Smooth muscle cell (in vitro differentiated cells): ENCODE measurements around the gene ARID4A. TPM values are rescaled to one million over a fixed set of nuclear protein-coding genes. Genes with fewer than 3 reads are reported as not detected.
"Not testable (repeated sequence)": the region's sequence is repeated elsewhere in the genome, so short reads cannot be mapped to it uniquely, and the experiment has no call there.

ENCODE experiments used
- DNase-seq: peaks from one replicate; lab custom pipeline; 2025; ENCODE audit not compliant: unreplicated experiment; lab: John Stamatoyannopoulos, UW
- H2AFZ ChIP-seq: fragments of 200-600 bp; sonication (generic); 2 replicates; pipeline ENCODE4 v1.6.0; 2016; ENCODE audit warnings: antibody characterized with exemption, low read depth, mild to moderate bottlenecking
- H3F3A ChIP-seq: fragments of 200-600 bp; sonication (generic); 2 replicates; pipeline ENCODE4 v1.6.0; 2017; ENCODE audit warnings: antibody characterized with exemption, low read depth
- H3K27ac ChIP-seq: fragments of 200-600 bp; sonication (generic); 2 replicates; pipeline ENCODE4 v1.5.1; 2016; ENCODE audit warnings: low read depth, mild to moderate bottlenecking
- H3K27me3 ChIP-seq: fragments of 200-600 bp; sonication (generic); 2 replicates; pipeline ENCODE4 v1.6.1; 2016; ENCODE audit warnings: low read depth, mild to moderate bottlenecking
- H3K36me3 ChIP-seq: fragments of 200-600 bp; sonication (generic); 2 replicates; pipeline ENCODE4 v1.5.1; 2016; ENCODE audit warnings: low read depth
- H3K4me1 ChIP-seq: fragments of 200-600 bp; sonication (generic); 2 replicates; pipeline ENCODE4 v1.5.1; 2016; ENCODE audit warnings: low read depth
- H3K4me2 ChIP-seq: fragments of 200-600 bp; sonication (generic); 2 replicates; pipeline ENCODE4 v1.6.0; 2016; ENCODE audit warnings: mild to moderate bottlenecking
- H3K4me3 ChIP-seq: fragments of 200-600 bp; sonication (generic); 2 replicates; pipeline ENCODE4 v1.5.1; 2016; ENCODE audit warnings: mild to moderate bottlenecking
- H3K79me2 ChIP-seq: fragments of 200-600 bp; sonication (generic); 2 replicates; pipeline ENCODE4 v1.6.0; 2016; ENCODE audit warnings: low read depth, mild to moderate bottlenecking
- H3K9ac ChIP-seq: fragments of 200-600 bp; sonication (generic); 2 replicates; pipeline ENCODE4 v1.6.0; 2016; ENCODE audit warnings: low read depth
- H3K9me3 ChIP-seq: fragments of 200-600 bp; sonication (generic); replicated peaks from 2 replicates; pipeline ENCODE4 v1.5.1; 2016; ENCODE audit warnings: low read depth
- H4K20me1 ChIP-seq: fragments of 200-600 bp; sonication (generic); 2 replicates; pipeline ENCODE4 v1.6.0; 2016; ENCODE audit warnings: low read depth
- WGBS: methylation state at CpG from one replicate; pipeline ENCODE4 v1.1.7; 2016; ENCODE audit warnings: low lambda C conversion rate; 5-methylcytosine and 5-hydroxymethylcytosine counted together
- polyA plus RNA-seq: library from polyadenylated mRNA; unstranded; fragments of >200 nt; fragmentation: Nextera tagmentation; extraction: Ambion mirVana; gene quantifications from 2 replicates; pipeline ENCODE4 v1.2.1, GENCODE V29; 2016
- total RNA-seq: library from RNA; depleted of rRNA; stranded (reverse); fragments of >200 nt; gene quantifications from 2 replicates; pipeline ENCODE4 v1.2.3, GENCODE V29; 2014
- TF ChIP-seq, protein P1 (sequence below): fragments of 200-600 bp; sonication (generic); IDR thresholded peaks from 2 replicates; pipeline ENCODE4 v1.5.1; 2017; ENCODE audit warnings: borderline replicate concordance, mild to moderate bottlenecking, antibody characterized with exemption; ENCODE audit not compliant: insufficient read depth, poor library complexity, severe bottlenecking

ARID4A gene, protein sequence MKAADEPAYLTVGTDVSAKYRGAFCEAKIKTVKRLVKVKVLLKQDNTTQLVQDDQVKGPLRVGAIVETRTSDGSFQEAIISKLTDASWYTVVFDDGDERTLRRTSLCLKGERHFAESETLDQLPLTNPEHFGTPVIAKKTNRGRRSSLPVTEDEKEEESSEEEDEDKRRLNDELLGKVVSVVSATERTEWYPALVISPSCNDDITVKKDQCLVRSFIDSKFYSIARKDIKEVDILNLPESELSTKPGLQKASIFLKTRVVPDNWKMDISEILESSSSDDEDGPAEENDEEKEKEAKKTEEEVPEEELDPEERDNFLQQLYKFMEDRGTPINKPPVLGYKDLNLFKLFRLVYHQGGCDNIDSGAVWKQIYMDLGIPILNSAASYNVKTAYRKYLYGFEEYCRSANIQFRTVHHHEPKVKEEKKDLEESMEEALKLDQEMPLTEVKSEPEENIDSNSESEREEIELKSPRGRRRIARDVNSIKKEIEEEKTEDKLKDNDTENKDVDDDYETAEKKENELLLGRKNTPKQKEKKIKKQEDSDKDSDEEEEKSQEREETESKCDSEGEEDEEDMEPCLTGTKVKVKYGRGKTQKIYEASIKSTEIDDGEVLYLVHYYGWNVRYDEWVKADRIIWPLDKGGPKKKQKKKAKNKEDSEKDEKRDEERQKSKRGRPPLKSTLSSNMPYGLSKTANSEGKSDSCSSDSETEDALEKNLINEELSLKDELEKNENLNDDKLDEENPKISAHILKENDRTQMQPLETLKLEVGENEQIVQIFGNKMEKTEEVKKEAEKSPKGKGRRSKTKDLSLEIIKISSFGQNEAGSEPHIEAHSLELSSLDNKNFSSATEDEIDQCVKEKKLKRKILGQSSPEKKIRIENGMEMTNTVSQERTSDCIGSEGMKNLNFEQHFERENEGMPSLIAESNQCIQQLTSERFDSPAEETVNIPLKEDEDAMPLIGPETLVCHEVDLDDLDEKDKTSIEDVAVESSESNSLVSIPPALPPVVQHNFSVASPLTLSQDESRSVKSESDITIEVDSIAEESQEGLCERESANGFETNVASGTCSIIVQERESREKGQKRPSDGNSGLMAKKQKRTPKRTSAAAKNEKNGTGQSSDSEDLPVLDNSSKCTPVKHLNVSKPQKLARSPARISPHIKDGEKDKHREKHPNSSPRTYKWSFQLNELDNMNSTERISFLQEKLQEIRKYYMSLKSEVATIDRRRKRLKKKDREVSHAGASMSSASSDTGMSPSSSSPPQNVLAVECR
- total RNA-seq (14.1 and 14.6 TPM in 2 replicates), polyA plus RNA-seq (18.4 and 24.9 TPM in 2 replicates)

DNA sequence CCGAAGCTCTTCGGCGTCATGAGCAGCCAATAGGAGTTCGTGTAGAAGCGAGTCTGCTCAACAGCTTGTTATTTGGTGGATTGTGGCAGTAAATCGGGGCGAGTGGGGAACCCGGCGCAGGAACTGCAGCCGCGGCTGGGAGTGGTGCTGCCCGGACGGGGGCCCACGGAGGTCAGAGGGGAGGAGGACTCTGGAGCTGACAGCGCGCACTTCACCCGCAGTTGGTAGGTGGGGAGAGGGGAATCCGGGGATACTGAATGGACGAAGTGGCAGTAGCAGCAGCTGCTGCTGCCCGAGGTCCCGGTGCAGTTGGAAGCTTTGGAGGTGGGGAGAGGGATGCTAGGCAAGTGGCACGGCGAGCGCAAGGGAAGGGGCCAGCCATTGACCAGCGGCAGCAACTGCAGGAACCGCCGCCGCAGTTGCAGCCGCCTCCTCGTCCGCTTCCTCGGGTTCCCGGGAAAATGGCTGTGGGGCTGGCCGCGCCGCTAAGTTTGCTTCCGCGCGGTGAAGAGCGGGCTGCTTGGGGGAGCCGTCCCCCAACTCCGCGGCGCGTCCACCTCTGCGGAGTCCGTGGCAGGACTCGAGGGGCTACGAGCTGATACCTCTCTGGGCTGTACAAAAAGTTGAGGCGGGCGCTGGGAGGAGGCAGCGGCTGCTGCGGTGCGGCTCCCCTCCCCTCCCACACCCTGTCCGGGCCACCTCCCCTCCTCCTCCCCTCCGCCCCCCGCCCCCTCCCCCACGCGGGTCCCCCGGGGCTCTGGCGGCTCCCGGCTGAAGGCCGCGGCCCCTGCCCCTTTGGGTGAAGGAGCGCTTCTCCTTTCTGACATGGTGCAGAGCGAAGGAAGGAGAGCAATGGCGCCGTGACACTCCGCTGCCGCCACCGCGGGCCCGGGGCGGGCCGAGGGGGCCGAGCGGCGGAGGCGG is at the start of gene ARID4A:
Gene ARID4A (plus strand): TSS at position 79 of the 924 bp plus-strand sequence. CDS start 1,300 bp downstream, outside the sequence.
- Histone ChIP-seq H3K9me3 (no peaks in the 10 kb centered on the region), H3K79me2 (peaks cover 79% of the 10 kb centered on the region), H3K27ac (peak within 1 kb of the TSS; percentile 98), H3K27me3 (no peaks in the 10 kb centered on the region), H3F3A (no peaks in the 10 kb centered on the region), H2AFZ (peak within 1 kb of the TSS; percentile 83), H4K20me1 (peaks cover 38% of the 10 kb centered on the region), H3K36me3 (peaks cover 6% of the 10 kb centered on the region), H3K9ac (peak within 1 kb of the TSS; percentile 94), H3K4me1 (peaks cover 9% of the 10 kb centered on the region), H3K4me2 (peak within 1 kb of the TSS; percentile 91), H3K4me3 (peak within 1 kb of the TSS; percentile 98)
- TF ChIP-seq, protein P1, sequence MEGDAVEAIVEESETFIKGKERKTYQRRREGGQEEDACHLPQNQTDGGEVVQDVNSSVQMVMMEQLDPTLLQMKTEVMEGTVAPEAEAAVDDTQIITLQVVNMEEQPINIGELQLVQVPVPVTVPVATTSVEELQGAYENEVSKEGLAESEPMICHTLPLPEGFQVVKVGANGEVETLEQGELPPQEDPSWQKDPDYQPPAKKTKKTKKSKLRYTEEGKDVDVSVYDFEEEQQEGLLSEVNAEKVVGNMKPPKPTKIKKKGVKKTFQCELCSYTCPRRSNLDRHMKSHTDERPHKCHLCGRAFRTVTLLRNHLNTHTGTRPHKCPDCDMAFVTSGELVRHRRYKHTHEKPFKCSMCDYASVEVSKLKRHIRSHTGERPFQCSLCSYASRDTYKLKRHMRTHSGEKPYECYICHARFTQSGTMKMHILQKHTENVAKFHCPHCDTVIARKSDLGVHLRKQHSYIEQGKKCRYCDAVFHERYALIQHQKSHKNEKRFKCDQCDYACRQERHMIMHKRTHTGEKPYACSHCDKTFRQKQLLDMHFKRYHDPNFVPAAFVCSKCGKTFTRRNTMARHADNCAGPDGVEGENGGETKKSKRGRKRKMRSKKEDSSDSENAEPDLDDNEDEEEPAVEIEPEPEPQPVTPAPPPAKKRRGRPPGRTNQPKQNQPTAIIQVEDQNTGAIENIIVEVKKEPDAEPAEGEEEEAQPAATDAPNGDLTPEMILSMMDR = no peak
- under 1% methylated on average over 62 of the region's 79 CpGs for WGBS
- peak; percentile 61 for DNase-seq

DNA sequence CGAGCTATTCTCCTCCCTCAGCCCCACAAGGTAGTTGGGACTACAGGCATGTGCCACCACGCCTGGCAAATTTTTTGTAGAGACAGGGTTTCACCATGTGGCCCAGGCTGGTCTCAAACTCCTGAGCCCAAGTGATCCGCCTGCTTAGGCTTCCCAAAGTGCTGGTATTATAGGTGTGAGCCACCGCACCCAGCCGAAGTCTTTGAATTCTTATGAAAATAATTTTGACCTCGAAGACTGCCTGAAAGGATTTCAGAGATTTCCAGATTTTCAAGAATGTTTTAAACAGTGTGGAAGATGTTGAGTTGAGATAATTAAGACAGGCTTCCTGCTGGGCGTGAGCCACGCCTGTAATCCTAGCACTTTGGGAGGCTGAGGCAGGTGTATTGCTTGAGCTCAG is 48.7 kb upstream of the ARID4A start:
- TF ChIP-seq, protein P1 = no peak
- 94% methylated on average over 8 of the region's 8 CpGs for WGBS
- Histone ChIP-seq H3K4me2 (no peak overlapping the region), H3K79me2 (peaks cover 78% of the 10 kb centered on the region), H3K27ac (no peak overlapping the region), H3K4me1 (peaks cover 16% of the 10 kb centered on the region), H3K4me3 (no peak overlapping the region), H4K20me1 (peaks cover 74% of the 10 kb centered on the region), H2AFZ (no peak overlapping the region), H3F3A (peaks cover 10% of the 10 kb centered on the region), H3K9ac (no peak overlapping the region), H3K9me3 (no peaks in the 10 kb centered on the region), H3K27me3 (no peaks in the 10 kb centered on the region), H3K36me3 (no peaks in the 10 kb centered on the region)
- no peak for DNase-seq

DNA sequence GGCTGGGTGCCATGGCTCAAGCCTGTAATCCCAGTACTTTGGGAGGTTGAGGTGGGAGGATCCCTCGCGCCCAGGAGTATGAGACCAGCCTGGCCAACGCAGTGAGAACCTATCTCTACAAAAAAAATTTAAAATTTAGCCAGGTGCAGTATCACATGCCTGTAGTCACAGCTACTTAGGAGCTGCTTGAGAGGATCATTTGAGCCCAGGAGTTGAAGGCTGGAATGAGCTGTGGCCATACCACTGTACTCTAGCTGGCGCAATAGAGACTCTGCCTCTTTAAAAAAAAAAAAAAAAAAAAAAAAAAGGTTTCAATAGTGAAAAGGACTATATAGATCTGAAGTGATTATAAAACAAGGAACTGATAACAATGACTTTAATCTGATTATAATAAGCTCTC is 40.2 kb upstream of the ARID4A start:
- 96% methylated on average over 4 of the region's 4 CpGs for WGBS
- Histone ChIP-seq H3K27ac (no peak overlapping the region), H3K36me3 (peaks cover 21% of the 10 kb centered on the region), H3K27me3 (no peaks in the 10 kb centered on the region), H2AFZ (no peak overlapping the region), H3K79me2 (peaks cover 7% of the 10 kb centered on the region), H3K4me1 (no peaks in the 10 kb centered on the region), H3K9ac (no peak overlapping the region), H3K4me3 (no peak overlapping the region), H3F3A (peaks cover 18% of the 10 kb centered on the region), H3K9me3 (no peaks in the 10 kb centered on the region), H4K20me1 (peaks cover 39% of the 10 kb centered on the region), H3K4me2 (no peak overlapping the region)
- TF ChIP-seq, protein P1 = no peak
- no peak for DNase-seq

DNA sequence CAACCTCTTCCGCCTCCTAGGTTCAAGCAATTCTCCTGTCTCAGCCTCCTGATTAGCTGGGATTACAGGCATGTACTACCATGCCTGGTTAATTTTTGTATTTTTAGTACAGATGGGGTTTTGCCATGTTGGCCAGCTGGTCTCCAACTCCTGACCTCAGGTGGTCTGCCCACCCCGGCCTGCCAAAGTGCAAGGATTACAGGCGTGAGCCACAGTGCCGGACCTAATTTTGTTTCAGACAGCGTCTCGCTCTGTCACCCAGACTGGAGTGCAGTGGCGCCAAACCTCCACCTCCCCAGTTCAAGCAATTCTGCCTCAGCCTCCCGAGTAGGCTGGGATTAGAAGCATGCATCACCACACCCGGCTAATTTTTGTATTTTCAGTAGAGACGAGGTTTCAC is 36.4 kb upstream of the ARID4A start:
- H2AFZ ChIP-seq, H3K9me3 ChIP-seq, H3K4me2 ChIP-seq, H3K4me1 ChIP-seq, H3K27me3 ChIP-seq, H3K4me3 ChIP-seq, H3K9ac ChIP-seq, H3K79me2 ChIP-seq, DNase-seq, H3K27ac ChIP-seq: not testable (repeated sequence)
- WGBS = 96% methylated on average over 10 of the region's 10 CpGs
- H3F3A ChIP-seq = peaks cover 35% of the 10 kb centered on the region
- peaks cover 24% of the 10 kb centered on the region for H3K36me3 ChIP-seq
- H4K20me1 ChIP-seq = peaks cover 31% of the 10 kb centered on the region
